ENCODE results near the gene CPAMD8. TPM values are rescaled to one million over a fixed set of nuclear protein-coding genes. Genes with fewer than 3 reads are reported as not detected.
"Not testable (repeated sequence)": the region's sequence is repeated elsewhere in the genome, so short reads cannot be mapped to it uniquely, and the experiment has no call there.

Gene CPAMD8
- total RNA-seq, 4 donors from 2014 or later: 4.7 to 39.6 (median 11.2) TPM

GRCh38 chr19:17020823-17021222, 5.8 kb downstream of the CPAMD8 start:
- TF ChIP-seq CTCF (IDR thresholded peaks at IDR 0.05): no peak
- no peak for DNase-seq (ENCODE audit: low spot score)
- no peak for ATAC-seq (ENCODE audit: low FRiP score)

- no peak for DNase-seq (ENCODE audit: low spot score)
- no peak for ATAC-seq (ENCODE audit: low FRiP score)
- TF ChIP-seq CTCF (IDR thresholded peaks at IDR 0.05): no peak
These were observed 6.2 kb downstream of the CPAMD8 start for GRCh38 chr19:17020385-17020784.

- not testable (repeated sequence) for ATAC-seq (ENCODE audit: low FRiP score); DNase-seq (ENCODE audit: low spot score)
These were observed 12.3 kb downstream of the CPAMD8 start for GRCh38 chr19:17014212-17014861.

GRCh38 chr19:17011485-17011884, 15.1 kb downstream of the CPAMD8 start:
- DNase-seq (ENCODE audit: low spot score) (no peak), ATAC-seq (ENCODE audit: low FRiP score) (no peak)
- no peak for TF ChIP-seq CTCF (IDR thresholded peaks at IDR 0.05)

- ATAC-seq (ENCODE audit: low FRiP score): no peak
- TF ChIP-seq CTCF (IDR thresholded peaks at IDR 0.05): no peak
- DNase-seq (ENCODE audit: low spot score): no peak
These were observed 20.0 kb downstream of the CPAMD8 start for GRCh38 chr19:17006579-17006978.

- DNase-seq (ENCODE audit: low spot score) (no peak), ATAC-seq (ENCODE audit: low FRiP score) (no peak)
- no peak for TF ChIP-seq CTCF (IDR thresholded peaks at IDR 0.05)
These were observed 21.6 kb downstream of the CPAMD8 start for GRCh38 chr19:17005000-17005399.

GRCh38 chr19:17004386-17004785, 22.2 kb downstream of the CPAMD8 start:
- DNase-seq (ENCODE audit: low spot score): no peak
- no peak for ATAC-seq (ENCODE audit: low FRiP score)
- no peak for TF ChIP-seq CTCF (IDR thresholded peaks at IDR 0.05)

All from omental fat pad (tissue), 4 donors.